Astrocyte (in vitro differentiated cells and primary cell): ENCODE measurements around the gene FAM83E.
"Not testable (repeated sequence)": the region's sequence is repeated elsewhere in the genome, so short reads cannot be mapped to it uniquely, and the experiment has no call there.

ENCODE experiments used
- CTCF ChIP-seq: IDR thresholded peaks from 2 replicates; pipeline ENCODE4 v1.5.1; 2011; ENCODE audit warnings: low read depth, mild to moderate bottlenecking, inconsistent platforms, low read length, moderate library complexity; ENCODE audit not compliant: insufficient read depth
- EZH2 ChIP-seq: IDR thresholded peaks from 2 replicates; pipeline ENCODE4 v1.6.1; 2012; ENCODE audit warnings: mild to moderate bottlenecking, low read length, inconsistent platforms; ENCODE audit not compliant: insufficient read depth

GRCh38 chr19:48577908-48578307 lies 37.0 kb downstream of the FAM83E start:
- TF ChIP-seq CTCF, EZH2: not testable (repeated sequence)
